Esophagus squamous epithelium (tissue), 5 donors: ENCODE measurements around the gene STEAP1B. TPM values are rescaled to one million over a fixed set of nuclear protein-coding genes. Genes with fewer than 3 reads are reported as not detected.

Source experiments
- DNase-seq: peaks from one replicate; lab custom pipeline; 2025; lab: John Stamatoyannopoulos, UW
- H3K27ac ChIP-seq, 4 donors: fragments of 200-600 bp; sonication (generic); one replicate each; pipeline ENCODE4 v1.5.1; 2016 to 2019; ENCODE audit warnings: mild to moderate bottlenecking in 1 of 4
- H3K27me3 ChIP-seq, 4 donors: fragments of 200-600 bp; sonication (generic); 1 replicate in 3 of 4; 2 replicates in 1 of 4; pipeline versions ENCODE4 v1.5.1 to v1.6.0; 2017 to 2021; ENCODE audit warnings: antibody characterized with exemption in 1 of 4
- H3K36me3 ChIP-seq, 3 donors: fragments of 200-600 bp; sonication (generic); one replicate each; pipeline ENCODE4 v1.5.1; 2016 to 2019
- H3K4me1 ChIP-seq, 3 donors: fragments of 200-600 bp; sonication (generic); one replicate each; pipeline ENCODE4 v1.5.1; 2017 to 2019
- H3K4me3 ChIP-seq, 4 donors: fragments of 200-600 bp; sonication (generic); 1 replicate in 3 of 4; 2 replicates in 1 of 4; pipeline ENCODE4 v1.5.1; 2016 to 2019; ENCODE audit warnings: mild to moderate bottlenecking in 2 of 4, moderate library complexity in 1 of 4
- H3K9me3 ChIP-seq, 3 donors: fragments of 200-600 bp; sonication (generic); one replicate each; pipeline ENCODE4 v1.5.1; 2016 to 2019
- POLR2A ChIP-seq, 4 donors: fragments of 450-650 bp; IDR thresholded peaks; one replicate each; pipeline ENCODE4 v1.6.1; 2017; ENCODE audit warnings: antibody characterized with exemption in 4 of 4, mild to moderate bottlenecking in 4 of 4, moderate library complexity in 3 of 4
- WGBS, 2 donors: methylation state at CpG; one replicate each; pipeline ENCODE4 v1.1.5; 2018; 5-methylcytosine and 5-hydroxymethylcytosine counted together
- intact Hi-C: fragments of 100-400 bp; cut with DNase I; formaldehyde crosslinking; loops from one replicate; pipeline ENCODE4 v1.15.0; 2022
- total RNA-seq, 4 donors: library from RNA; depleted of rRNA; stranded (reverse); fragments of >200 nt; gene quantifications; one replicate each; pipeline ENCODE4 v1.1.0, GENCODE V29; 2016
- TF ChIP-seq, protein P1 (sequence below), 6 experiments: fragments of 450-650 bp in 4 of 6; fragments of 200-600 bp in 2 of 6; sonication (generic) in 2 of 6; IDR thresholded peaks; one replicate each; pipeline ENCODE4 v1.5.1; 2016 to 2019; ENCODE audit warnings: antibody characterized with exemption in 6 of 6, mild to moderate bottlenecking in 4 of 6, moderate library complexity in 4 of 6
- donor health status: DM: yes; HTN: yes; CAD: no.

STEAP1B gene
- total RNA-seq, 4 donors from 2014 or later: 0.29 to 13.1 (median 0.69) TPM

GRCh38 chr7:22425361-22425760, 74.6 kb downstream of the STEAP1B start:
- TF ChIP-seq POLR2A (IDR thresholded peaks at IDR 0.05): no peak
- TF ChIP-seq, protein P1, sequence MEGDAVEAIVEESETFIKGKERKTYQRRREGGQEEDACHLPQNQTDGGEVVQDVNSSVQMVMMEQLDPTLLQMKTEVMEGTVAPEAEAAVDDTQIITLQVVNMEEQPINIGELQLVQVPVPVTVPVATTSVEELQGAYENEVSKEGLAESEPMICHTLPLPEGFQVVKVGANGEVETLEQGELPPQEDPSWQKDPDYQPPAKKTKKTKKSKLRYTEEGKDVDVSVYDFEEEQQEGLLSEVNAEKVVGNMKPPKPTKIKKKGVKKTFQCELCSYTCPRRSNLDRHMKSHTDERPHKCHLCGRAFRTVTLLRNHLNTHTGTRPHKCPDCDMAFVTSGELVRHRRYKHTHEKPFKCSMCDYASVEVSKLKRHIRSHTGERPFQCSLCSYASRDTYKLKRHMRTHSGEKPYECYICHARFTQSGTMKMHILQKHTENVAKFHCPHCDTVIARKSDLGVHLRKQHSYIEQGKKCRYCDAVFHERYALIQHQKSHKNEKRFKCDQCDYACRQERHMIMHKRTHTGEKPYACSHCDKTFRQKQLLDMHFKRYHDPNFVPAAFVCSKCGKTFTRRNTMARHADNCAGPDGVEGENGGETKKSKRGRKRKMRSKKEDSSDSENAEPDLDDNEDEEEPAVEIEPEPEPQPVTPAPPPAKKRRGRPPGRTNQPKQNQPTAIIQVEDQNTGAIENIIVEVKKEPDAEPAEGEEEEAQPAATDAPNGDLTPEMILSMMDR (IDR thresholded peaks at IDR 0.05): no peak
- no peaks in the 10 kb centered on the region for H3K27me3 ChIP-seq
- H3K27ac ChIP-seq: no peak overlapping the region
- WGBS, 2 donors: 91 to 100% methylated on average over 1 of the region's 1 CpG
- intact Hi-C loops: no loop called here
- DNase-seq: no peak
- H3K4me3 ChIP-seq: no peak overlapping the region
- no peaks in the 10 kb centered on the region for H3K9me3 ChIP-seq
- no peaks in the 10 kb centered on the region for H3K36me3 ChIP-seq
- peaks cover 0 to 20% (median 0%) of the 10 kb centered on the region in 3 donors for H3K4me1 ChIP-seq

DNA sequence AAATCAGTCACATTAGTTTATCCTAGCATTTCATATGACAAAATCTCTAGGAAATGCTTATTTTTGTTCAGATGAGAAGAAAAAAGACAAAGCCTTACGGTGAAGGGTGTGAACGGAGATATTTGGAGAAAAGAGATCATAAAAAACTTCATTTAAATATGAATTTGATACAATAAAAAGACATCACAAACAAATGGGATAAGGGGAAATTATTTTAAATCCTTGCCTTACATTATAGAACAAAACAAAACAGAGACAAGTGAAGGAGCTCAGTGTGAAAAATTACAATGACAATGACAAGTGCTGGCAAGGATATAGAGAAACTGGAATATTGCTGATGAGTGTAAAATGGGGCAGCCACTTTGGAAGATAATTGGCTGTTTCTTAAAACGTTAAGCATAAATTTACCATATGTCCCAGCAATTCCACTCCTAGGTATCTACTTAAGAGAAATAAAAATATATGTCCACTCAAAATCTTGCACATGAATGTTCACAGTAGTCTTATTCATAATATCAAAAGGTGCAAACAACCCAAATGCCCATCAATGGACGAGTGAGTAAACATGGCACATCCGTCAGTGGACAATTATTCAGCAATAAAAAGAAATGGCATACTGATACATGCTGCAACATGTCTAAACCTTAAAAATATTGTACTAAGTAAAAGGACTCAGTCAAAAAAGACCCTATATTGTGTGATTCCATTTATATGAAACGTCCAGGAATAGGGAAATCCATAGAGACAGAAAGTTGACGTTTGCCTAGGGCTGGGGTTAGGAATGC, 77.0 kb downstream of the STEAP1B start:
- H3K27ac ChIP-seq: no peak overlapping the region
- H3K9me3 ChIP-seq: no peaks in the 10 kb centered on the region
- intact Hi-C loops: no loop called here
- no peaks in the 10 kb centered on the region for H3K36me3 ChIP-seq
- peaks cover 0 to 10% (median 0%) of the 10 kb centered on the region in 3 donors for H3K4me1 ChIP-seq
- H3K27me3 ChIP-seq: no peaks in the 10 kb centered on the region
- 64 to 74% methylated on average over 7 of the region's 7 CpGs for WGBS, 2 donors
- no peak overlapping the region for H3K4me3 ChIP-seq
- TF ChIP-seq, protein P1 (IDR thresholded peaks at IDR 0.05): no peak
- DNase-seq: no peak

DNA sequence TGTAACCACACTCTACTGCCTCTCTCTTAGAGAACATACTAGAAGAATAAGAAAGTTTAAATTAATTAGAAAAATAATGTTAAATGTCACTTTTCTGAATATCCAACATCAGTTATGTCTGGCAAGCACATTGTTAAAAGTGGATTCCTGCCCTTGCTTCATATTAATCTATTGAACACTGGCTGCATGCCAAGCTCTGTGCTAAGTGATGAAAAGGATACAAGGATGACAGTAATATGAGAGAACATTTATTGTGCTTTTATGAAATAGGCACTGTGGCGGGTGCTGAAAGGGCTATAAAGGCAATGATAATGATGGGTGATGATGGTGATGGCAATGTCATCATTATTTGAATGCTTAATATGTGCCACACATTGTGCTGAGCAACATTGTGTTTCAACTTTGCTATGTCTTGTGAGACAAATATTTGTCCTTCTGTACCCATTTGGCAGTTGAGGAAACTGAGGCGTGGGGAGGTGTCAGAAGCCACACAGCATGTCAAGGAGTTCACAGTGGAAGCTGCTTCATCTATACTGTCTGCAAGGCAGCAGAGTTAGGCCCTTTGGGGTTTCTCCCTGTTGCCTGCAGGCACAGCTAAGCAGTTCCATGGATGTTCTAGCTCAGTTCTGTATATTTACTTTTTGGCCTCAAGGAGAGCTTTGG, 78.9 kb downstream of the STEAP1B start:
- TF ChIP-seq, protein P1 (IDR thresholded peaks at IDR 0.05): no peak
- no peak for TF ChIP-seq POLR2A (IDR thresholded peaks at IDR 0.05)
- intact Hi-C loops: no loop called here
- Histone ChIP-seq H3K27ac (no peak overlapping the region), H3K36me3 (no peaks in the 10 kb centered on the region), H3K9me3 (no peaks in the 10 kb centered on the region), H3K4me3 (no peak overlapping the region), H3K27me3 (no peaks in the 10 kb centered on the region), H3K4me1 (peaks cover 0 to 6% (median 0%) of the 10 kb centered on the region in 3 donors)
- no peak for DNase-seq
- 75 to 88% methylated on average over 2 of the region's 2 CpGs for WGBS, 2 donors

- Histone ChIP-seq H3K27me3 (no peaks in the 10 kb centered on the region), H3K4me1 (no peaks in the 10 kb centered on the region), H3K9me3 (no peaks in the 10 kb centered on the region), H3K36me3 (no peaks in the 10 kb centered on the region), H3K27ac (no peak overlapping the region), H3K4me3 (no peak overlapping the region)
- WGBS, 2 donors: 77 to 100% methylated on average over 2 of the region's 2 CpGs
- TF ChIP-seq, protein P1 (IDR thresholded peaks at IDR 0.05): no peak
- TF ChIP-seq POLR2A (IDR thresholded peaks at IDR 0.05): no peak
- DNase-seq: no peak
- intact Hi-C loops: no loop called here
These were observed 80.0 kb downstream of the STEAP1B start for GRCh38 chr7:22420008-22420407.

DNA sequence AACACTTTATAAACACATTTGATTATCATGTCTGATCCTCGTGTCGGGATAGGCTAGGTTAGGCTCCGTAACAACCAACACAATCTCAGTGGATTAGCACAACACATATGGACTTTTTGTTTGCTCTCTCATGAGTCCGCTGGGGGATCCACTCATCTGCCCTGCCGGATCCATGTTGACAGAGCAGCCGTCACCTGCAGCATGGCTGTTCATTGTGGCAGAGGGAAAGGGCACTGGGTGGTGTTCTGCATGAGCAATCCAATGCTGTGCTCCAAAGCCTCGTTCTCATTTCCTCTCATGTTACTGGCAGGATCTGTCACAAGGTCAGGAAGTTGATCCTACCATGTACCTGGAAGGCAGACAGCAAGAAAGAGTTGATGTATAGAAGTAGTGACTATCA, 80.5 kb downstream of the STEAP1B start:
- 84 to 90% methylated on average over 5 to 6 of the region's 7 CpGs for WGBS, 2 donors
- Histone ChIP-seq H3K4me1 (no peaks in the 10 kb centered on the region), H3K27ac (no peak overlapping the region), H3K9me3 (no peaks in the 10 kb centered on the region), H3K36me3 (no peaks in the 10 kb centered on the region), H3K27me3 (no peaks in the 10 kb centered on the region), H3K4me3 (no peak overlapping the region)
- TF ChIP-seq, protein P1 (IDR thresholded peaks at IDR 0.05): no peak
- no peak for TF ChIP-seq POLR2A (IDR thresholded peaks at IDR 0.05)
- intact Hi-C loops: no loop called here
- DNase-seq: no peak
